SK-N-SH (cell line): Measurements from ENCODE around the gene ITM2B. TPM values are rescaled to one million over a fixed set of nuclear protein-coding genes. Genes with fewer than 3 reads are reported as not detected.

Source experiments
- CTCF ChIA-PET: fragments of 300-600, 350-600 bp; formaldehyde crosslinking; extraction: SDS; loops from one replicate; lab custom pipeline; 2021; lab: Yijun Ruan, JAX
- POLR2A ChIA-PET: fragments of 350-600 bp; sonication (Branson Sonifier 250); formaldehyde crosslinking; extraction: SDS; loops from one replicate; lab custom pipeline; 2020; ENCODE audit warnings: antibody characterized with exemption, inconsistent platforms; lab: Yijun Ruan, JAX
- DNase-seq: peaks from one replicate; pipeline ENCODE4 v3.0.0; 2012
- H2AFZ ChIP-seq: fragments of 200-600 bp; sonication (generic); 2 replicates; pipeline ENCODE4 v1.8.1; 2016; ENCODE audit warnings: antibody characterized with exemption, mild to moderate bottlenecking, low read depth
- H3F3A ChIP-seq: fragments of 200-600 bp; sonication (generic); replicated peaks from 2 replicates; pipeline ENCODE3; 2016; ENCODE audit warnings: antibody characterized with exemption, mild to moderate bottlenecking; ENCODE audit not compliant: insufficient read depth
- H3K27ac ChIP-seq, 2 experiments: fragments of 200-500 bp in 1 of 2; fragments of 200-600 bp in 1 of 2; sonication (Bioruptor generic) in 1 of 2; sonication (generic), shearing (Covaris generic) in 1 of 2; 2 replicates each; pipeline versions ENCODE4 v1.5.1 to v1.6.1; 2014 to 2016; ENCODE audit warnings: low read depth in 2 of 2, inconsistent platforms in 1 of 2, low read length in 1 of 2, mild to moderate bottlenecking in 1 of 2, mixed read lengths in 1 of 2
- H3K27me3 ChIP-seq: fragments of 200-600 bp; sonication (generic), shearing (Covaris generic); 2 replicates; pipeline ENCODE4 v1.6.1; 2016; ENCODE audit warnings: mixed run types; ENCODE audit not compliant: insufficient read depth
- H3K36me3 ChIP-seq, 2 experiments: fragments of 200-500 bp in 1 of 2; fragments of 200-600 bp in 1 of 2; sonication (Bioruptor generic) in 1 of 2; sonication (generic) in 1 of 2; replicated peaks in 1 of 2; 2 replicates each; pipeline versions ENCODE3 to v1.5.1; 2014 to 2016; ENCODE audit warnings: low read length in 1 of 2, mild to moderate bottlenecking in 1 of 2; ENCODE audit not compliant: insufficient read depth in 2 of 2, control insufficient read depth in 1 of 2
- H3K4me1 ChIP-seq, 2 experiments: fragments of 200-500 bp in 1 of 2; fragments of 200-600 bp in 1 of 2; sonication (Bioruptor generic) in 1 of 2; sonication (generic), shearing (Covaris generic) in 1 of 2; 2 replicates each; pipeline versions ENCODE4 v1.5.1 to v1.6.1; 2014 to 2016; ENCODE audit warnings: low read depth in 1 of 2, low read length in 1 of 2, mixed run types in 1 of 2; ENCODE audit not compliant: insufficient read depth in 2 of 2, control insufficient read depth in 1 of 2
- H3K4me2 ChIP-seq: fragments of 200-600 bp; sonication (generic), shearing (Covaris generic); 2 replicates; pipeline ENCODE4 v1.6.1; 2017; ENCODE audit warnings: mixed run types
- H3K4me3 ChIP-seq, 2 experiments: fragments of 200-500 bp in 1 of 2; fragments of 200-600 bp in 1 of 2; sonication (Bioruptor generic) in 1 of 2; sonication (generic), shearing (Covaris generic) in 1 of 2; 2 replicates each; pipeline versions ENCODE4 v1.5.1 to v1.8.1; 2014 to 2016; ENCODE audit warnings: low read depth in 2 of 2, inconsistent platforms in 1 of 2, low read length in 1 of 2, mild to moderate bottlenecking in 1 of 2, mixed read lengths in 1 of 2, moderate library complexity in 1 of 2
- H3K79me2 ChIP-seq: fragments of 200-600 bp; sonication (generic); 2 replicates; pipeline ENCODE4 v1.8.1; 2017; ENCODE audit warnings: mild to moderate bottlenecking; ENCODE audit not compliant: insufficient read depth
- H3K9ac ChIP-seq: fragments of 200-600 bp; sonication (generic); 2 replicates; pipeline ENCODE4 v1.6.1; 2017; ENCODE audit warnings: mixed run types
- H3K9me2 ChIP-seq: fragments of 200-600 bp; sonication (generic); 2 replicates; pipeline ENCODE4 v1.6.1; 2017; ENCODE audit warnings: mixed run types
- H3K9me3 ChIP-seq: fragments of 200-600 bp; sonication (generic); 2 replicates; pipeline ENCODE4 v1.6.1; 2017; ENCODE audit warnings: mixed run types, mild to moderate bottlenecking, moderate library complexity
- H4K20me1 ChIP-seq: fragments of 200-600 bp; sonication (generic); 2 replicates; pipeline ENCODE4 v1.6.1; 2017; ENCODE audit warnings: mild to moderate bottlenecking, mixed run types; ENCODE audit not compliant: insufficient read depth
- ELF1 ChIP-seq: IDR thresholded peaks from 2 replicates; pipeline ENCODE4 v1.4.0; 2012
- EP300 ChIP-seq, 2 experiments: IDR thresholded peaks; 2 replicates each; pipeline versions ENCODE4 v1.4.0 to v1.6.1; 2012; ENCODE audit warnings: borderline replicate concordance in 1 of 2, low read depth in 1 of 2, low read length in 1 of 2
- FOSL2 ChIP-seq: IDR thresholded peaks from 2 replicates; pipeline ENCODE4 v1.4.0; 2012; ENCODE audit warnings: low read depth, mild to moderate bottlenecking, moderate library complexity, borderline replicate concordance
- FOXM1 ChIP-seq: IDR thresholded peaks from 2 replicates; pipeline ENCODE4 v1.4.0; 2012; ENCODE audit warnings: low read depth, mild to moderate bottlenecking
- GABPA ChIP-seq: IDR thresholded peaks from 2 replicates; pipeline ENCODE4 v1.4.0; 2012; ENCODE audit warnings: low read depth, mild to moderate bottlenecking
- MXI1 ChIP-seq: IDR thresholded peaks from 2 replicates; pipeline ENCODE4 v1.6.1; 2012; ENCODE audit warnings: mild to moderate bottlenecking, low read depth, low read length, improper control_type of control experiment
- NFIC ChIP-seq: IDR thresholded peaks from 2 replicates; pipeline ENCODE4 v1.4.0; 2012; ENCODE audit warnings: borderline replicate concordance
- RCOR1 ChIP-seq: fragments of 150-350 bp; IDR thresholded peaks from 2 replicates; pipeline ENCODE4 v1.6.1; 2017; ENCODE audit warnings: antibody characterized with exemption, low read length
- REST ChIP-seq: IDR thresholded peaks from 2 replicates; pipeline ENCODE4 v1.6.1; 2012; ENCODE audit warnings: mild to moderate bottlenecking, low read depth, low read length, moderate library complexity
- TEAD4 ChIP-seq: IDR thresholded peaks from 2 replicates; pipeline ENCODE4 v1.4.0; 2012; ENCODE audit warnings: mild to moderate bottlenecking, borderline replicate concordance; ENCODE audit not compliant: insufficient read depth
- USF1 ChIP-seq: IDR thresholded peaks from 2 replicates; pipeline ENCODE4 v1.4.0; 2012; ENCODE audit warnings: low read depth, borderline replicate concordance
- WGBS: methylation state at CpG from one replicate; pipeline ENCODE4 v1.1.6; 2017; ENCODE audit warnings: low lambda C conversion rate; 5-methylcytosine and 5-hydroxymethylcytosine counted together
- polyA plus RNA-seq, 3 experiments: library from polyadenylated mRNA; depleted of rRNA; stranded (reverse); fragments of >200 nt; gene quantifications; 2 replicates each; pipeline ENCODE4 v1.2.3, GENCODE V29; 2012

The ITM2B gene
- polyA plus RNA-seq, 1 of the 3 experiments (the other 2 are of a cell fraction), result 184 TPM

- TF ChIP-seq GABPA (no peak), REST (no peak), FOXM1 (no peak), RCOR1 (no peak)
Measured at GRCh38 chr13:48263196-48263595, 30.2 kb downstream of the ITM2B start (continued).

- WGBS, result 94% methylated on average over 2 of the region's 2 CpGs
- Histone ChIP-seq H3K9me2 (no peaks in the 10 kb centered on the region), H3F3A (peaks cover 6% of the 10 kb centered on the region), H3K27me3 (no peaks in the 10 kb centered on the region), H3K9me3 (no peaks in the 10 kb centered on the region), H3K4me1 (peaks cover 0 to 8% of the 10 kb centered on the region in 2 experiments; a peak in 1 of 4 replicates), H3K36me3 (peaks cover 46 to 55% of the 10 kb centered on the region in 2 experiments), H3K4me3 (no peak overlapping the region), H4K20me1 (no peaks in the 10 kb centered on the region), H3K79me2 (no peaks in the 10 kb centered on the region), H3K9ac (no peak overlapping the region), H3K27ac (no peak overlapping the region), H3K4me2 (no peak overlapping the region), H2AFZ (no peak overlapping the region)
- POLR2A ChIA-PET, result no interaction called here
- TF ChIP-seq USF1 (no peak), NFIC (no peak), FOSL2 (no peak), TEAD4 (no peak), RCOR1 (no peak), GABPA (no peak), MXI1 (no peak), REST (no peak), EP300 (IDR thresholded peaks at IDR 0.05; ENCODE audit: borderline replicate concordance in 1 of 2, low read depth in 1 of 2, low read length in 1 of 2) (no peak), ELF1 (no peak)
- DNase-seq, result no peak
- CTCF ChIA-PET, result no interaction called here
Measured at GRCh38 chr13:48264058-48264457, 31.1 kb downstream of the ITM2B start.
